ENCODE data around the gene SHMT2.

DNA sequence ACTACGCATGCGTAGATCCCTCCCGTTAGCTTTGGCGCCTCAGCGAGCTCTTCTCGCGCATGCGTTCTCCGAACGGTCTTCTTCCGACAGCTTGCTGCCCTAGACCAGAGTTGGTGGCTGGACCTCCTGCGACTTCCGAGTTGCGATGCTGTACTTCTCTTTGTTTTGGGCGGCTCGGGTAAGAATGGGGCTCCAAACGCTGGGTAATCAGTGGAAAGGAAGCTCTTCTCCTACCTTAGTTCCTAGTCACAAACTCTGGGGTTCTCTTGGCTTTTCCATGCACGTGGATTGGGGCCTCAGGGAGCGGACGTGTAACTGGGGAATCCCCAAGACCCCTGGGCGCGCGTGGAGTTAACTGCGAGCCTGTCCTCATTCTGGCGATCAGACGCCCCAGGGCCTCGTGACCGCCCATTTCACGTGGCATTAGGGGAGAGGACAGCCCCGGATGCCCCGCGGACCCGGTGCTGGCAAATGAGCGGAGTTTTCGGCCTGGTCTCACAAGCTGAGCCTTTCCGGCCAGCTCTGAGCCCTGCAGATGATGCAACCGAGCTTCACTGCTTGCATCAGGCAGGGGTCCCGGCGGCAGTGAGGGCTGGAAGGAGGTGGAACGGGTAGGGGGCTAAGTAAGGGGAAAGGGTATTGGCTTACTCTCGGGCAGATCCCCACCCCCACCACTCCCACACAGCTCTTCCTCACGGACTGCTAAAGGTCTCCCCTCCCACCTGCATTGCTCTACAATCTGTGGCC is at the start of gene SHMT2:
- TF ChIP-seq, protein P1, sequence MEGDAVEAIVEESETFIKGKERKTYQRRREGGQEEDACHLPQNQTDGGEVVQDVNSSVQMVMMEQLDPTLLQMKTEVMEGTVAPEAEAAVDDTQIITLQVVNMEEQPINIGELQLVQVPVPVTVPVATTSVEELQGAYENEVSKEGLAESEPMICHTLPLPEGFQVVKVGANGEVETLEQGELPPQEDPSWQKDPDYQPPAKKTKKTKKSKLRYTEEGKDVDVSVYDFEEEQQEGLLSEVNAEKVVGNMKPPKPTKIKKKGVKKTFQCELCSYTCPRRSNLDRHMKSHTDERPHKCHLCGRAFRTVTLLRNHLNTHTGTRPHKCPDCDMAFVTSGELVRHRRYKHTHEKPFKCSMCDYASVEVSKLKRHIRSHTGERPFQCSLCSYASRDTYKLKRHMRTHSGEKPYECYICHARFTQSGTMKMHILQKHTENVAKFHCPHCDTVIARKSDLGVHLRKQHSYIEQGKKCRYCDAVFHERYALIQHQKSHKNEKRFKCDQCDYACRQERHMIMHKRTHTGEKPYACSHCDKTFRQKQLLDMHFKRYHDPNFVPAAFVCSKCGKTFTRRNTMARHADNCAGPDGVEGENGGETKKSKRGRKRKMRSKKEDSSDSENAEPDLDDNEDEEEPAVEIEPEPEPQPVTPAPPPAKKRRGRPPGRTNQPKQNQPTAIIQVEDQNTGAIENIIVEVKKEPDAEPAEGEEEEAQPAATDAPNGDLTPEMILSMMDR (IDR thresholded peaks at IDR 0.05): peak in 1 of 3 experiments; percentile 1
- no peak for TF ChIP-seq POLR2A (IDR thresholded peaks at IDR 0.05)
